ENCODE measurements around the gene ATG7. TPM values are rescaled to one million over a fixed set of nuclear protein-coding genes. Genes with fewer than 3 reads are reported as not detected.

ATG7 gene
- total RNA-seq, 2 experiments from 2014 or later = 30.5 to 33.6 TPM

GRCh38 chr3:11543948-11544387 is 271.8 kb downstream of the ATG7 start:
- Mint-ChIP-seq H3K4me1 (ENCODE audit: low read depth) (peaks cover 5% of the 10 kb centered on the region), H3K36me3 (peaks cover 8% of the 10 kb centered on the region), H3K9me3 (peaks cover 9% of the 10 kb centered on the region), H3K27me3 (no peaks in the 10 kb centered on the region), H3K27ac (no peak overlapping the region), H3K4me3 (no peak overlapping the region)
- DNase-seq = no peak
- ChIA-PET POLR2A (no interaction called here), CTCF (no interaction called here)
- intact Hi-C loops (cut with micrococcal nuclease) = no loop called here

GRCh38 chr3:11544412-11545181 is 272.4 kb downstream of the ATG7 start:
- no peak overlapping the region for H3K27ac Mint-ChIP-seq
- peaks cover 9% of the 10 kb centered on the region for H3K9me3 Mint-ChIP-seq
- H3K4me1 Mint-ChIP-seq (ENCODE audit: low read depth) = peaks cover 5% of the 10 kb centered on the region
- no peaks in the 10 kb centered on the region for H3K27me3 Mint-ChIP-seq
- no peak overlapping the region for H3K4me3 Mint-ChIP-seq
- intact Hi-C loops (cut with micrococcal nuclease) = no loop called here
- ChIA-PET POLR2A (no interaction called here), CTCF (interaction anchor here (0.6 kb wide), 1 partner anchor 196 kb away, joined by 4 read pairs; no protein-coding TSS in a partner anchor)
- H3K36me3 Mint-ChIP-seq = peaks cover 8% of the 10 kb centered on the region
- DNase-seq = no peak

GRCh38 chr3:11545186-11545851 is 273.1 kb downstream of the ATG7 start:
- ChIA-PET POLR2A (interaction anchor here (0.6 kb wide), 1 partner anchor 753 kb away, joined by 3 read pairs; no protein-coding TSS in a partner anchor), CTCF (interaction anchor here (0.6 kb wide), 1 partner anchor 197 kb away, joined by 4 read pairs; no protein-coding TSS in a partner anchor)
- no peaks in the 10 kb centered on the region for H3K27me3 Mint-ChIP-seq
- DNase-seq = no peak
- peaks cover 8% of the 10 kb centered on the region for H3K36me3 Mint-ChIP-seq
- H3K4me3 Mint-ChIP-seq = no peak overlapping the region
- intact Hi-C loops (cut with micrococcal nuclease) = no loop called here
- peaks cover 9% of the 10 kb centered on the region for H3K9me3 Mint-ChIP-seq
- H3K4me1 Mint-ChIP-seq (ENCODE audit: low read depth) = peaks cover 5% of the 10 kb centered on the region
- H3K27ac Mint-ChIP-seq = no peak overlapping the region

GRCh38 chr3:11546657-11547302 is 274.6 kb downstream of the ATG7 start:
- Mint-ChIP-seq H3K4me1 (ENCODE audit: low read depth) (peaks cover 5% of the 10 kb centered on the region), H3K36me3 (peaks cover 8% of the 10 kb centered on the region), H3K4me3 (no peak overlapping the region), H3K27ac (no peak overlapping the region), H3K9me3 (peaks cover 9% of the 10 kb centered on the region), H3K27me3 (no peaks in the 10 kb centered on the region)
- CTCF ChIA-PET = no interaction called here
- POLR2A ChIA-PET = no interaction called here
- no peak for DNase-seq
- intact Hi-C loops (cut with micrococcal nuclease) = no loop called here

- DNase-seq = no peak
- H3K4me1 Mint-ChIP-seq (ENCODE audit: low read depth) = peaks cover 5% of the 10 kb centered on the region
- ChIA-PET CTCF (no interaction called here), POLR2A (no interaction called here)
- peak overlapping the region; percentile 54 for H3K27ac Mint-ChIP-seq
- H3K9me3 Mint-ChIP-seq = peaks cover 9% of the 10 kb centered on the region
- H3K27me3 Mint-ChIP-seq = no peaks in the 10 kb centered on the region
- H3K4me3 Mint-ChIP-seq = no peak overlapping the region
- H3K36me3 Mint-ChIP-seq = peaks cover 8% of the 10 kb centered on the region
- intact Hi-C loops (cut with micrococcal nuclease) = no loop called here
Observed at GRCh38 chr3:11547498-11547897, 275.3 kb downstream of the ATG7 start.

- no peak for DNase-seq
- intact Hi-C loops (cut with micrococcal nuclease) = no loop called here
Observed at GRCh38 chr3:11548721-11549131, 276.5 kb downstream of the ATG7 start.

GRCh38 chr3:11549580-11550140 is 277.5 kb downstream of the ATG7 start:
- no peaks in the 10 kb centered on the region for H3K27me3 Mint-ChIP-seq
- peaks cover 9% of the 10 kb centered on the region for H3K9me3 Mint-ChIP-seq
- POLR2A ChIA-PET = no interaction called here
- intact Hi-C loops (cut with micrococcal nuclease) = no loop called here
- CTCF ChIA-PET = no interaction called here
- peaks cover 12% of the 10 kb centered on the region for H3K36me3 Mint-ChIP-seq
- DNase-seq = no peak
- no peak overlapping the region for H3K4me3 Mint-ChIP-seq
- H3K4me1 Mint-ChIP-seq (ENCODE audit: low read depth) = peaks cover 5% of the 10 kb centered on the region
- no peak overlapping the region for H3K27ac Mint-ChIP-seq

More at GRCh38 chr3:11548721-11549131, 276.5 kb downstream of the ATG7 start:
- no peak overlapping the region for H3K4me3 Mint-ChIP-seq
- CTCF ChIA-PET = no interaction called here
- no peaks in the 10 kb centered on the region for H3K27me3 Mint-ChIP-seq
- H3K9me3 Mint-ChIP-seq = peaks cover 9% of the 10 kb centered on the region
- peaks cover 5% of the 10 kb centered on the region for H3K4me1 Mint-ChIP-seq (ENCODE audit: low read depth)
- peaks cover 12% of the 10 kb centered on the region for H3K36me3 Mint-ChIP-seq
- POLR2A ChIA-PET = no interaction called here
- H3K27ac Mint-ChIP-seq = no peak overlapping the region

- intact Hi-C loops (cut with micrococcal nuclease) = no loop called here
- Mint-ChIP-seq H3K4me1 (ENCODE audit: low read depth) (peaks cover 5% of the 10 kb centered on the region), H3K36me3 (peaks cover 12% of the 10 kb centered on the region), H3K4me3 (no peak overlapping the region), H3K9me3 (peaks cover 9% of the 10 kb centered on the region), H3K27ac (no peak overlapping the region), H3K27me3 (no peaks in the 10 kb centered on the region)
- POLR2A ChIA-PET = no interaction called here
- CTCF ChIA-PET = no interaction called here
- no peak for DNase-seq
Observed at GRCh38 chr3:11551036-11551435, 278.8 kb downstream of the ATG7 start.

- DNase-seq = no peak
- H3K27me3 Mint-ChIP-seq = no peaks in the 10 kb centered on the region
- H3K4me1 Mint-ChIP-seq (ENCODE audit: low read depth) = peaks cover 2% of the 10 kb centered on the region
- intact Hi-C loops (cut with micrococcal nuclease) = no loop called here
- CTCF ChIA-PET = no interaction called here
- no peak overlapping the region for H3K4me3 Mint-ChIP-seq
- no peak overlapping the region for H3K27ac Mint-ChIP-seq
- H3K9me3 Mint-ChIP-seq = no peaks in the 10 kb centered on the region
- POLR2A ChIA-PET = no interaction called here
- peaks cover 6% of the 10 kb centered on the region for H3K36me3 Mint-ChIP-seq
Observed at GRCh38 chr3:11552289-11553264, 280.4 kb downstream of the ATG7 start.

- H3K27me3 Mint-ChIP-seq = no peaks in the 10 kb centered on the region
- POLR2A ChIA-PET = no interaction called here
- no peak overlapping the region for H3K4me3 Mint-ChIP-seq
- CTCF ChIA-PET = no interaction called here
- no peak overlapping the region for H3K27ac Mint-ChIP-seq
- intact Hi-C loops (cut with micrococcal nuclease) = no loop called here
- DNase-seq = no peak
- no peaks in the 10 kb centered on the region for H3K9me3 Mint-ChIP-seq
- H3K4me1 Mint-ChIP-seq (ENCODE audit: low read depth) = peaks cover 6% of the 10 kb centered on the region
- H3K36me3 Mint-ChIP-seq = peaks cover 6% of the 10 kb centered on the region
Observed at GRCh38 chr3:11553436-11554235, 281.4 kb downstream of the ATG7 start.

GRCh38 chr3:11554236-11554610 is 282.0 kb downstream of the ATG7 start:
- Mint-ChIP-seq H3K36me3 (peaks cover 6% of the 10 kb centered on the region), H3K9me3 (no peaks in the 10 kb centered on the region), H3K4me1 (ENCODE audit: low read depth) (peaks cover 6% of the 10 kb centered on the region), H3K27me3 (no peaks in the 10 kb centered on the region), H3K27ac (no peak overlapping the region), H3K4me3 (no peak overlapping the region)
- intact Hi-C loops (cut with micrococcal nuclease) = no loop called here
- CTCF ChIA-PET = no interaction called here
- no peak for DNase-seq
- POLR2A ChIA-PET = no interaction called here

Data from activated CD4-positive, alpha-beta memory T cell treated with anti-CD3 and anti-CD28 coated beads for 36 hours (primary cell).